GM20431 (cell line): Measurements from ENCODE around the gene ADAMTS9.

Experiments used
- in situ Hi-C: fragments of 300-500 bp; cut with MseI, MboI; formaldehyde crosslinking; loops from one replicate; pipeline ENCODE4 v1.15.0; 2020; ENCODE audit warnings: low sequenced_read_pairs; ENCODE audit not compliant: unreplicated experiment

The ADAMTS9 gene

GRCh38 chr3:64687781-64688604, at the start of gene ADAMTS9:
TSS of gene ADAMTS9 (minus strand) at chr3:64688000. CDS start at chr3:64687657, 343 bp downstream.
- in situ Hi-C loops = no loop called here

- in situ Hi-C loops = no loop called here
Observed at GRCh38 chr3:64732576-64732975, 44.8 kb upstream of the ADAMTS9 start.

DNA sequence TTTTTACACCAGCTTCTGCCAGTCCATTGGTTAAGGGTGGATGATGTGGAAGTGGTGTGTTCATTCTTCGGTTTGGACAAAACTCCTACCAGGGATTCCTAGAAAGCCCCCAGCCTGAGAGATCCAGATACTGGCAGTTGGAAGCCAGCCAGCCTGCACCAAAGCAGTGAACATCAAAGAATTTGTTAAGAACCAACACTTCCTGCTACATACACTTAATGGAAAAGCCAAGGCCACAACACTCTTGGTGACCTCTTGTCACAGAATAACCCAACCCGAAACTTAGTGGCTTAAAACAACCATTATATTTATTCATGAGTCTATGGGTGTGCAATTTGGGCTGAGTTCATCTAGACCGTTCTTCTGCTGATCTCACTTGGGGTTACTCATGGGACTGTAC, 42.9 kb upstream of the ADAMTS9 start:
- in situ Hi-C loops = no loop called here

GRCh38 chr3:64728994-64729393, 41.2 kb upstream of the ADAMTS9 start:
- in situ Hi-C loops = no loop called here

DNA sequence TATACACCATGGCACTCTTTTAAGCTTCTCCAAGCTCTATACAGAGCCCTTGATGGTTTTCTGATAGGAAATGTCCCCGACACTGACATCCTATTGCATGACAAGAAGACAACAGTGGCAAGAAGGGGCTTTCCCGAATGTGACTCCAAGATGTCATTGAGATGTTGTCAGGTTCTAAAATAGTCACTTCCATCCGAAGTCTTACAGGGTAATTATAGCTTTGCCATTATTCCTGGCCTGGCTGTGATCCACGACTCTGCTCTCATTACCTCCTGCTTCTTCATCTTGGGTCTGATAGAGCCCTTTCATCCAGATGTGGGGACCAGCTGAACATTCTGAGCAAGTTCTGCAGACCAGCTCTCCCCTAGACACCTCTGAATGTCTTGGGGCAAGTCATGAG, 40.6 kb upstream of the ADAMTS9 start:
- in situ Hi-C loops = no loop called here

- in situ Hi-C loops = no loop called here
Observed at GRCh38 chr3:64726414-64727090, 38.8 kb upstream of the ADAMTS9 start.

DNA sequence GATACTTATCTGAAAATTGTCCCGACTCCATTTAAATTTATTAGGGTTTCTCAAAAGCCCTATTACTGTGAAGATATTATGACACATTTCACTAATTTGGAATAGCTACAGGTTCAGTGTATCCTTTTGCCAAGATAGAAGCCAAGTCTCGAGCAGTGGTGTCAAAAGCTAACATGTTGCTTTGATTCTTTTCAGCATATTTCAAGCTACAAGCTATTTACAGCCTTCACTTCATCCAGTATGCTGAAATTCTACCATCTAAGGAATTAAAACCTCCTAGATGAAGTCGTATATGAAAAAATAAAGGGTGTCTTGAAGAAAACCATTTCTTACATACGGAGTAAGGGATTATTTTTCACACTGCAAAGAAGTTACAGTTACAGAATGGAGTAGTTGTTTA, 31.2 kb upstream of the ADAMTS9 start:
- in situ Hi-C loops = no loop called here

GRCh38 chr3:64717872-64718613, 30.2 kb upstream of the ADAMTS9 start:
- in situ Hi-C loops = no loop called here

DNA sequence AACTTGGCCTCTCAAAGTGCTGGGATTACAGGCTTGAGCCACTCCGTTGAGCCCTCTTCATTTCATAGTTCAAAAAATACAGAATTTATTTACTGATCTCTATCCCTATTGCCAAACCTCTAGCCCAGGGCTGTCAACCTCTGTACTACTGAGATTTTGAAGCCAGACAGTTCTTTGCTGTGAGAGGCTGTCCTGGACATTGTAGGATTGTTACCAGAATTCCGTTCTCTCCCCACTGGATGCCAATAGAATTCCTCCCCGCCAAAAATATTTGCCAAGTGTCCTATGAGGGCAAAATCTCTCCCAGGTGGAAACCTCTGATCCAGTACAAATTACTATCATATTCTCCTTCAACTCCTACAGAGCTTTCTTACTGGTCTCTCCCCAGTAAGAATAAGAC, 29.6 kb upstream of the ADAMTS9 start:
- in situ Hi-C loops = no loop called here

- in situ Hi-C loops = no loop called here
Observed at GRCh38 chr3:64716110-64716710, 28.4 kb upstream of the ADAMTS9 start.

DNA sequence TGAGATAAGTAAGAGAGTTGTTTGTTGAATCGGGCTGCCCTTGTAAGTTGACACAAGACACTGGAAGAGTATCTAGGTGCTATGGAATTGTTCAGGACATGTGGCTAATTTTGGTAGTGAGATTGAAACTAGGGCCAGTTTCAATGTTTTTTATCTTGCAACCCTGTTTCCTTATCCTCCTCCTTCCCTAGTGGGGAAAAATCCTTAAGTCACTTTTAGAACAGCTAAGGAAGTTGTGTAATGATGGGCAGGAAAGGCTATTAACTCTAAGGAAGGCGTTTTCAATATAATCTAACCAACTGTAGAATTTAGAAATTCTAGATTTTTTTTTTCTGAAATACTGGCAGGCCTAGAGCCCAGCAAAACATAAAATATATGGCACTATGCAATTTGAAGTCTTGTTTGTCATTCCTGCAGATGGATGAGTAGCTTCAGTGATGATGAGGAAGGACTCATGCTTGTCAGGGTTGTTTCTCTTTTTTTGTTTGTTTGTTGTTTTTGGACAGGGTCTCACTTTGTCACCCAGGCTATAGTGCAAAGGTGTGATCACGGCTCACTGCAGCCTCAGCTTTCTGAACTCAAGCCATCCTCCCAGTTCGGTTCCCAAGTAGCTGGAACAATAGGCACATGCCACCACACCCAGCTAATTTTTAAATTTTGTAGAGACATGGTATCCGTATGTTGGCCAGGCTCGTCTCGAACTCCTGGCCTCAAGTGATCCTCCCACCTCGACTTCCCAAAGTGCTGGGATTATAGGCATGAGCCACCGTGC, 27.6 kb upstream of the ADAMTS9 start:
- in situ Hi-C loops = no loop called here

DNA sequence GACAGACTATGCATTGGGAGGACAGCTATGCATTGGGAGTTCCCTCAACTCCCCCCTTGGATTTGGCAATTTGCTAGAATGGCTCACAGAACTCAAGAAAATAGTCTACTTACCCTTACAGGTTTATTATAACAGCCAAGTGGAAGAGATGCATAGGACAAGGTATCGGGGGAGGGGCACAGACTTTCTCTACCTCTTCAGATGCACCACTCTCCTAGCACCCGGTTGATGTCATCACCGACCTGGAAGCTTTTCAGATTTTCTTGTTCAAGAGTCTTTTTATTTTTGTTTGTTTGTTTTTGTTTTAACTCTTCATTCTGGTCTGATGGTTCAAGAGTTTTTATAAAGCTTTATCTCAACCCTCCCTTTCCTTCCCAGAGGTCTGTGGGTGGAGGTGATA, 20.7 kb upstream of the ADAMTS9 start:
- in situ Hi-C loops = no loop called here

DNA sequence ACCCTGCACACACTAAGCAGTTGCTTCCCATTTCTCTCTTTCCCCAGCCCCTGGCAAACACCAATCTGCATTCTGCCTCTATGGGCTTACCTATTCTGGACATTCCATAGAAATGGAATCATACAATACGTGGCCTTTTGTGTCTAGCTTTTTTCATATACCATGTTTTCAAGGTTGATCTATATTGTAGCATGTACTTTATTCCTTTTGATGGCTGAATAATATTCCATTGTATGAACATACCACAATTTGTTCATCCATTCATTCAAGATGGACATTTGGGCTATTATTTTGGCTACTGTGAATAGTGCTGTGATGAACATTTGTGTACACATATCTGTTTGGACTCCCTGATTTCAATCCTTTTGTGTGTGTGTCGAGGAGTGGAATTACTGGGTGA, 18.1 kb upstream of the ADAMTS9 start:
- in situ Hi-C loops = no loop called here

DNA sequence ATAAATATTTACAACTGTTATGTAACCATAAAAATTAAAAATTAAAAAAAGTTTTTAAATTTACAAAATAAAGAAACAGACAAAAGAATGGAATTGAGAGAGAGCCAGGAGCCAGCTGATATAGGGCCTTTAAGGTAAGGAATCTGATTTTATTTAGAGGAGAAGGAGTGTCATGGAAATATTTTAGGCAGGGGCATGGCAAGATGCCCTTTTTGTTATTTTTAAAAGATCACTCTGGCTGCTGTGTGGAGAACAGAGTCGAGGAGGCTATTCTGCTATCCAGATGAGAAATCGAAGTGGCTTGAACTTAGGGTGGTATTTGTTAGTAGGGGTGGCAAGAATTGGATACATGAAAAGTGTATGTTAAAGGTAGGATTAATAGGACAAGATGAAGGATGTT, 9.1 kb upstream of the ADAMTS9 start:
- in situ Hi-C loops = no loop called here

DNA sequence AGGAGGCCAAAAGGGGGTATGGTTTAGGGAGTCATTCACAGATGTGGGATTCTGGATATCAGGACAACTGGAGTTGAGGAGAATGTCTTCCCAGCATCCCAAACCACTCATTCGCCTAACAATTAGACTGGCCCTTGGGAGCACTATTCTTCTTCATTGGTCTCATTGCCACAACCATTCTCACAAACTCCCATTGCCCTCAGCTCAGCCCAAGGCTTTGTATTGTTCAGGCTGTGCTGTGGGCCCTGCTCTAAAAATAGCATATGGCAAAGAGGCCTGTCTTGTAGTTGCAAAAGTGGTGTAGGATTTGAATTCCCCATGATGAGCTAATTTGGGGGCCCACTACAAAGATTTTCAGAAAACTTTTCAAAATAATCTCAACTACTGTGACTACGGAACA, 6.3 kb upstream of the ADAMTS9 start:
- in situ Hi-C loops = no loop called here

DNA sequence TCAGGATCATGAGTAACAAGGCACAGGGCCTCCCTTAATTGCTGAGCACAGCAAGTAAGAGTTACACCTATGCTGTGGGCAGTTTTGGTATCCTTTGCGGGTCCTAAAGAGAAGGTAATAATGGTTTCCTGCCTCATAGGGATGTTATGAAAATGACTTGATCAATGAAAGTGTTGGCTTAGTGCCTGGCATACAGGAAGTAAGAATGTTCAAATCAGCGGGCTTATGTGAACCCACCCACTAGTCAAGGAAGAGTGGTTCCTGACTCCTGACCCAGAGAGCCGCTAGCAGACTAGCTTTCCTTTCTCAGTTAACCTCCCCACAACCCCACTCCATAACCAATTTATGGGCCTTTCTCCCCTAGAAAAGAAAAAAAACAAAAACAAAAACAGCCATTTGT, 5.2 kb upstream of the ADAMTS9 start:
- in situ Hi-C loops = no loop called here

DNA sequence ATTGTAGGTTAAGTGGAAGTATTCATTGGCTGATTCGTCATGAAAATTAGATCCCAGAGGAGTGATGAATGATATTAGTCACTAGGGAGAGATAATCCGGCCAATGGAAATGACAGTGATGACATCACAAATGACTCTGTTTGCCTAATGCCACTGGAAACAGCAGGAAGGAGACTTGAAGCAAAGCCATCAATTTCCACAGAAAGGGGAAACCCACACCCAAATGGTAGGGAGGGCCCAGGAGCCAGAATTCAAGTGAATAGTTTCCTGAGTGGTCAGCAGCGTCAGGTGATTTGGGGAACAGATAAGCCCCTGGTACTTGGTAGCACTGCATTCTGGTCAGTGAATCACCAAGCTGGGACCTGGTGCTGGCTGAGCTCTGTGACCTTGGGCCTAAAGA, 3.3 kb upstream of the ADAMTS9 start:
- in situ Hi-C loops = no loop called here

- in situ Hi-C loops = no loop called here
Observed at GRCh38 chr3:64687086-64687780, 567 bp downstream of the ADAMTS9 start.

GRCh38 chr3:64686446-64686908, 1.3 kb downstream of the ADAMTS9 start:
- in situ Hi-C loops = no loop called here
